ENCODE data around the gene HHLA2.

The HHLA2 gene

DNA sequence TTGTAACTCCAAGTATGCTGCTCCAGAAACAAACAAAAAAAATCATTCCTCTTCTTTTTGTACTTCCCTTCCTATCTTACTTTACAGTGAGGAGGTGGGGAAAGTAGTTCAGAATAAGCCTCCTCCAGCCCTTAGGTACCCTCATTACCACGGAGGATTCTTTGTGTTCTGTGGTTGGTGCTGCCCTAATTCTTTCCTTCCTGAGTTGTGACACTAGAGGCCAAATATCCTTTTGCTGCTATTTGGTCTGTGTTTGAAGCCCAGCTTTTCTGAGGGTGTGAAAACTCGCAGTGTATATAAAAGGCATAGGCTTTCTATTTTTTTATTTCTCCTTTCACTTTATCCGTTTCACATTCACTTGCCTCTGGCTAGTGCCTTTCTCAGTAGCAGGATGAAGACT, 98.2 kb downstream of the HHLA2 start:
- DNase-seq = no peak

DNA sequence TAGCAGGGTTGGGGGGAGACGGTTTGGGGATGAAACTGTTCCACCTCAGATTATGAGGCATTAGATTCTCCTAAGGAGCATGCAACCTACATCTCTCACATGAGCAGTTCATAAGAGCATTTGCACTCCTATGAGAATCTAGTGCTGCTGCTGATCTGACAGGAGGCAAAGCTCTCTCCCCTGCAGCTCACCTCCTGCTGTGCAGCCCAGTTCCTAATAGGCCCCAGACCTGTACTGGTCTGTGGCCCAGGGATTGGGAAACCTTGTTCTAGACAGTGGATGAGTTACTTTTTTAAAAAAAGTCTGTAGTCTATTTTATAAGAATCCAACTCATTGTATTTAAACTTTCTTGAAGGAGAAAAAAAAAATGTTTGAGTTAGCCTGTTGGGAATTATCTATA, 100.0 kb downstream of the HHLA2 start:
- no peak for DNase-seq

DNA sequence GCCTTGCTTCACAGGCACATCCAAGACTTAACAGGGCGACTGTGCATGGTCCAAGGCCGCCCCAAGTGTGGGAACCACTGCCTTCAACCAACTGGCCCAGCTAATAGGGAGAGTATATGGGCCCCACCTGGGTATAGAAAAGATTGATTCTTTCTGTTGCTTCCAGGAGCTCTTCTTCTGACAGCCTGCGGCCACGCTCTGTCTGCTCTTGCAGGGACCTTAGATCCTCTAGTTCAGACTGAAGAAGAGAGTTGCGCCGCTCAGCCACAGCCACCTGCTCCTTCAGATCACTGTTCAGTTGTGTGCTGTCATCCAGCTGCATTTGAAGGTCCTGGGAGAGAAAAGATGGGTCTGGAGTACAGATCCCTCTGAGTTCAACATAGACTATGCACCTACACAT, 102.2 kb downstream of the HHLA2 start:
- no peak for DNase-seq

DNA sequence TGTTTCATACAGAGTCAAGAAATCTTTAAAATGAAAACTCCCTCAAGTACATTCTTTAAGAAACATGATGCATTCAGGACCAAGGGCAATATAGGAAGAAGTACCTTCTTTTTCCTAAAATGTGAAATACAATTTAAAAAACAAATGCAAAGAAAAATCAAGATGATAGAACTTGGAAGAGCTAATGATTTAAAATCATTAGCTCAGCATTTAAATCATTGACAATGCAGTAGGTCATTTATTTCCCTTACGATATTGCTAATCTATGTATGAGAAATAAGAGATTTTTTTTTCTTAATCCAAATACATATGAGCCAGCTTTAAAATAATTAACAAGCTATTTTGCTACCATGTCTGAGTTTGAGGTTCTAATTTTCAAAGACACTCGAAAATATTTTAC, 105.5 kb downstream of the HHLA2 start:
- DNase-seq = no peak

DNA sequence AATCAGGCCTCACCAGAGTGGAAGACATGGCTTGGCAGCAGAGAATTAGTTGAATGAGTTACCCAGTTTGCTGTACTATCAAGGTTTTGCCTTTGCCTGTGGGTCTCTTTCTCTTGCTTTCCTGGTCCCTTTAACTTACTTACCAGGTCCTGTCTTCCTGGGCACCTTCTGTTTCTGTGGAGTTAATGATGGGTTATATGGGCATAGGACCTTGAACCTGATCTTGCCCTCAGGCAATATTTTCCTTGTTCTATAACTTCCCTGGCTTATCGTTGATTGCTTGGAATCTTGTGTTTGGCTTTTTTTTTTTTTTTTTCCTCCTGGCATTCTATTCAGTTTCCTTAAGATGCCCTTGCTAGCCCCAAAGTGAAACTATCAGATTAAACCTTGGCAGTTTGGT, 106.8 kb downstream of the HHLA2 start:
- DNase-seq = no peak

DNA sequence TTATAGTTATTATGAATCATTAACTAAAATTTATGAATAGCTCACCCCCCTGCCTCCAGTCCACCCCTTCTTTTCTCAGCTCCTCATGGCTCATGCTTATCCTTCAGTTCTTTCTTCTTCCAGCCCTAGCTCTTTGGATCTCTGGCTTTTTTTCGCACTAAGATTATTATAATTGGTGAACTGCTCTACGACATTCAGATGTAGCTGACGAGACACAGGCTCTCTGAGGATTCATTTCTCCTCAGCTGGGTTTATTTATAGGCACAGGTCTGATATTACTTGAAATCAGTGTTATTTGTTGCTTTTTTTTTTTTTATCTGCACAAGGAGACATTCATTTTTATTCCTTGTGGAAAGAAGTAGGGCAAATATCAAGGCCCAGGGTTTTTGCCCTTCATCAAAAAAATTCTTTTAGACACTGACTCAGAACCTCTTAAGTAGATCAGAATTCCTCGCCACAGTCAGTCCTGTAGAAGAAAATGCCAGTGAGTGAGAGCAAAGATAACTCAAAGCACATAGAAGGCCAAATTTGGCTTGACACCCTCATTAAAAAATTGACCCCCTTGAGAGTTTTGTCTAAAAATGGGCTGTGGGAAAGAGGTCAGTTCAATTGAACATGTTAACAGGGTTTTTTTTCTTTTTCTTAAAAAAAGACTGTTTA, 107.5 kb downstream of the HHLA2 start:
- DNase-seq = no peak

DNA sequence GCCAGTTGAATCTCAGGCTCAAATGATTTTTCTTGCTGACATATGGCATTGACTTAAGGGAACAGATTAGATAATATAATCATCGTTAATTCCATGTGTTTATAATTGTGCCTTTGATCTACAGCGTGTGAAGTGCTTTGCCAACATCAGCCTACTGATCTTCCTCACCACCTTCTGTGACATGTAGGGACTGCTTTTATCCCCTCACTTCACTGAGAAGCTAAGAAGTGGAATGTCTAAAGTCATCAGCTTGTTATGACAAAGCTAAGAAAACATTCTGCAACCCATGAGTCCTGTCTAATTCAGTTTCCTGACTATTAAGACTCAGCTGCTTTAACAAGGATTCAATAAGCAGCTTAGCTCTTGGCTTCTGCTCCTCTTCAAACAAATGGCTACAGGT, 108.0 kb downstream of the HHLA2 start:
- no peak for DNase-seq

DNA sequence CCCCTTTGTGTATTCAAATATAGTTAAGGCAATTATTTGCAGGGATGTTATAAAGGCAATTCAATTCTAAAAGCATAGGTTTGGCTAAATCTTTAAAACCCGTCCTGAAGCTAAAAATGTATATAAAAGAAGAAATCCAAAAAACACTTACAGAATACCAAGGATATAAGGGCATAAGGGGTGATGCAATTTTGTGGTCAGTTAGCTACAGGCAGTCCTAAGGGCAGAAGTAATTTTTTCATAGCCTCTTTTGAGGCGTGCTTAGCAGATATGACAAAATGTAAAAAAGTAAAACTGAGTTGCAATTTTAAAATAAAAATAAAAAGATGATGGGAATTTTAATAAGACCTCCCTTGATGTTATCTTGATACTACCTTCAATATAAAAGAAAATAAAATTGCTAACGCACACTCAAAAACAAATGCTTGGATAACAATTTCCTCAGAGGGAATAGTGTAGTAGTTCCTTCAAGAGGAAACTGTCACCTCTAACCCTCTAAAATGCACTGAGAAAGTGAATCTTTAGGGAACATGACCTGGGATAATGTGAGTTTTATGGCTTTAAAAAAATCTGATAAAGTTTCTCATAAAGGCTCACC, 109.8 kb downstream of the HHLA2 start:
- DNase-seq = no peak

DNA sequence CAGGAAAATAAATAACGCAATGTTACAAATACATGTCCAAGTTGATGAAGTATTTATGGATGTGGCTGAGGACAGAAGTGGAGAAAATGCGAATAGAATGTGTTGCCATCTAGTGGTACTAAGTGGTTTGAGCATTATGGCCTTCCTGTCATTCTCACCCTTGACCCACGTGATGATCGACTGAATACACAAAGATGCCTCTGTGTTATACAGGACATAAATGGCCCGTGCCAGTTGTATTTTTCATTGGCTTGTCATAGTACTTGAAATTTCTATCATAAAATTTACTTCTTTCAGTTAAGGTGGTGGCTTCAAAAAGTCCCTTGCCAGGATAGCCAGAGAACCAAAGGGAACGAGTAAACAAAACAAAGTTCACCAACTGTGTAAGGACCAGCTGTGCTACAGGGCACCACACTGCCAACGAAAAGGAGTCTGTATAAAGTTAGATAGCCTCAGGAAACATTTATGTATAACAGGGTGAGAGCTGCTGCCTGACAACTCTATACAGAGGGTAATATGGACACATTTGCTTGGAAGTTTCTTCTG, 110.4 kb downstream of the HHLA2 start:
- DNase-seq = peak; percentile 79

DNA sequence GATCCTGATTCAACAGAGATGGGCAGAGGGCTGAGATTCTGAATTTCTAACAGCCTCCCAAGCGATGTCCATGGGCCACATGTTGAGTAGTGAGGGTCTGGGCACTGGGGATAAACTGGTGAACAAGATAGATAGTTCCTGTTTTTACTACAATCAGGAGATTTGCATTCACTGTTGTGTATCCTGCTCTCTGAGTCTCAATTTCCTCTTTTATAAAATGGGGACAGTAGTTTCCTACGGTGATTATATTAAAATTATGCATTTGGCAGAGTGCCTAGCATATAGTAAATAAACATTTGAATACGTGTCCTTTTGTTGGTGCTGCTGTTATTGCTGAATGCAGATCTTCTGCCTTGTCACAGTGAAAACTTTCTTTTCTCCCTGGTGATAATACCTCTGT, 111.5 kb downstream of the HHLA2 start:
- peak; percentile 50 for DNase-seq

DNA sequence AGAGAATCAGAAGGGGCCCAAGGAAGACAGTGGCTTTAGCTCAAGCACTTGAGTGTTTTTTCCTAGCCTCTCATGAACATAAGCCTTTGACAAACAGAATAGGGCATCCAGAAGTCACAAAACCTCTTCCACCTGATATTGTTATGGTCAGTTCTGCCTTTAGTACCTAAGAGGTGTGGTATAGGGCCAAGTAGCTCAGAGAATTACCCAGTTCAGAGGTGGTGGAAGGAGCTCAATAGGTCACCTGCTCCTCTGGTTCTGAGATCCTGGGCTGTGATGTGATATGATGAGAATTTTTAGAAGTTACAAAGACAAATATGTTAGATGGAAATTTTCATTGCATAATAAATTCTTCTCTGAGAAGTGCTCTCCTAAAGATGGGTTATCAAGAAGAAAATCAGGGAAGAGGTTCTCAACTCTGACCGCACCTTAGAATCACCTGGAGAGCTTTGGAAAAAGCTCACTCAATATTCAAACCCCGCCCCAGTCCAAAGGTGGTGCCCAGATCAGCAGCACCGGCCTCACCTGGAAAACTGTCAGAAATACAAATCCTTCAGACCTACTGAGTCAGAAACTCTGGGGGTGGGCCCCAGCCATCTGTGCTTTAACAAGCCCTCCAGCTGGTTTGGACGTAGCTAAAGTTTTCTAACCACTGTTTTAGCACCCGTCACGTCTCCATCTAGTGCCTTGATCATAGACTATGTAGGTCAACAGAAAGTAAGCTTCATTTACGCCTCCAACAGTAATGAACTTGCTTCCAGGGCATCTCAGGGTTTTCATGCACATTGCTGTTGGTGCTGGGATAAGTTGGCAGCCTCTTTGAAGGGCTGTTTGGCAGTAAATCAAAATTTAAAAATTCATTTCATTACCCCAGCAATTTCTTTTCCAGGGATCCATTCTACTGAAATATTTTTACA, 112.8 kb downstream of the HHLA2 start:
- no peak for DNase-seq

DNA sequence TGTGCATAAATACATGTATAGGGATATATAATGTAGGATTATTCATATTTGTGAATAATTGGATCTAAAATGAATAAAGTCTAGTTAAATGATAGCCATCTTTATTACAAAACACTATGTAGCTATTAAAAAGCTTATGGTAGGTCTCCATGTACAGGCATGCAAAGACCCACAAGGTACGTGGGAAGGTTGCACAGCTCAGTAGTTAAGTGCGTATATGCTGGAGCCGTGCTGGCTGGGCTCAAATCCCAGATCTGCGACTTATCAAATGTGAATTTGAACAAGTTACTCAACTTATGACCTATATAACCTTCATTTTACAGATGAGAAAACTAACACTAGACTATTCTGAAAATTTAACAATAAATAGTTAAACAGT, 113.4 kb downstream of the HHLA2 start:
- no peak for DNase-seq

DNA sequence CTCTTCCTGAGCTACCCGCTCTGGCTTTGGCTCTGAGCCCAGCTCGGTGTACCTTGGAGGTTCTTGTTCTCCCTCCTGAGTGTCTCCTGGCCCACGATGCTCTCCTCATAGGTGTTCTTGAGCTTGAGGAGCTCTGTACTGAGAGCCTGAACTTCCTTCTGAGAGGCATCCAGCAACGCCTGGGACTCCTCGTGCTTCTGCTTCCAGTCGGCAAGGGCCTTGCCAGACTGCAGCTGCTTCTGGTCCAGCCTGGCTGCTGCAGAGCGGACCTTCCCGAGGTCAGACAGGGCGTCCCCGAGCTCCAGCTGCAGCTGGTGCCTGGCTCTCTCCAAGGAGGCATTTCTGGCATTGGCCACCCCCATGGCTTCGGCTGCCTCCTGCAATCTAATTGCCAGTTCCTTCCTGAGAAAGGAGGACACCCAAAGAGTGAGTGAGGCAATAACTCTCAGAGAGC, 114.2 kb downstream of the HHLA2 start:
- DNase-seq = no peak

DNA sequence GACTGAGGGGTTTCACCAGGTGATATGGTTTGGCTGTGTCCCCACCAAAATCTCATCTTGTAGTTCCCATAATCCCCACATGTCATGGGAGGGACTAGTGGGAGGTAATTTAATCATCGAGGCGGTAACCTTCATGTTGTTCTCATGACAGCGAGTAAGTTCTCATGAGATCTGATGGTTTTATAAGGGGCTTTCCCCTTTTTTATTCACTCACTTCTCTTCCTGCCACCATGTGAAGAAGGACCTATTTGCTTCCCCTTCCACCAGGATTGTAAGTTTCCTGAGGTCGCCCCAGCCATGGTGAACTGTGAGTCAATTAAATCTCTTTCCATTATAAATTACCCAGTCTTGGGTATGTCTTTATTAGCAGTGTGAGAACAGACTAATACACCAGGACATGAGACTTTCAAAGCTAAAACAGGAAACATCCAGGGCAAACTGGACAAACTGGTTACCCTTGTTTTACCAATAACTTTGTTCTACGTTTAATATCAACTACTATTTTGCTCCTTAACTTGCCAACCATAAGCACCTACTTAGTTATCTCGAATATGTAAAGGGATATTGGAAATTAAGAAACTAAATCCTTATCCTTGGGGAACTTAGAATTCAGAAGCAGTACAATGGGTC, 115.9 kb downstream of the HHLA2 start:
- no peak for DNase-seq

DNA sequence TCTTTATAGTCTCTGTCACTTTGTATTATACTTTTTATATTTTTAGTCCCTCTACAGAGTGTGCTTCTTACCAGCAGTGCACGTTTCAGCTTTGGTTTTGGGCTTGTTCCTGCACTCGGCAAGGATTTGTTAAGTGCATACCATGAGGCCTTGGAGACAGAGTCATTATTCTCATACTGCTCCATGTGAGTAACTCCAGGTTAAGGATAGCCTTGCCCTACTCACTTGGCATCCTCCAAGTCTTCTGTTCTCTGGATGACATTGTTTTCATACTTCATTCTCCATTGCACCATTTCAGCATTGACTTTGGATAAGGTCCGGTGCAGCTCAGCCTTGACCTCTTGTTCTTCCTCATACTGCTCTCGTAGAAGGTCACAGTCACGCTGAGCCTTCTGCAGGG, 117.7 kb downstream of the HHLA2 start:
- DNase-seq = no peak

DNA sequence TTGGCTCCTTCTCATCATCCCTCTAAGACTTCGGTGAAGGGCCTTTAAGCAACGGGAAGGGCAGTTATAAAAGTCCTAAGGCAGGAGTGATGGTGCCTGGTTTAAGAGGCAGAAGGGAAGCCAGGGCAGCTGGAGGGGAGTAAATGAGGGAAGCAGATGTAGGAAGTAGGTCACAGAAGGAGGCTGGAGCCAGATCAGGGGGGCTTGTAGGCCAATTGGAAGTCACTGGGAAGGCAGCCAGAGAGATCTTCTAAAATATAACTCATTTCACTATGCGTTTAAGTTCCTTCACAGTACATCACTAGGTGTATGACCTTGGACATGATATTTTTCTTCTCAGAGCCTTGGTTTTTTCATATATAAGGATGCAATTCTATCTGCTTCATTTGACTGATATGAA, 119.3 kb downstream of the HHLA2 start:
- no peak for DNase-seq

DNA sequence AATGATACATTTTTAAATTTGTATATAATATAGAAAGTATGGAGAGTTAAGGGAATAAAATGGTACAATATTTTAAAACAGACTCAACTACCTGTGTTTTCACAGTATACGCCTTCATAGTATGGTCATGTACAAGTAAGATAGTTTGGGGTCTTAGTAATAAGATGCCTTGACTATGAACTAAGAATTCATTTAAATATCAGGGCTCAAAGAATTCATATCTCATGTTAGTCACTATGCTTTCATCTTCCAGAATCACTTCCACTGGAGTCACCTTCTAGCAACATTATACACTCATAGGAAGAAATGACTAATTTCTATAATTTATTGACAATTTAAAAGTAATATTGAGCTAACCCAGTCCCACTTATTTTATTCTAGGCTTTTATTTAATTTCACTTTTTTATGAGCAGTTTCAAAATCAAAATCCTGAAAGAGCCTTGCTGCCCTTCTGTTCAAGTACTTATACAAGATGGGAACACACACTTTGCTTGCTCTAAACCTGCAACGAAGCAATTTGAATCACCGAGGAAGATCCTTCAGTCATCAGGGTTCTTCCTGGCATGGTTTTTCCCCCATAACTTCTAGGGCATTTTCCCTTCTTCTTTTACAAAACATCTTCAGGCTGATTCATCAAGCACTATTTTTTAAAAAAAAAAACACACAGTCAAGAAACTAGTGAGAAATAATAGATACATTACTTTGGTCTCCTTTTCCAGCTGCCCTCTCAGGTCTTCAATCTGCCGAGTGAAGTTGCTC, 119.9 kb downstream of the HHLA2 start:
- DNase-seq = no peak

DNA sequence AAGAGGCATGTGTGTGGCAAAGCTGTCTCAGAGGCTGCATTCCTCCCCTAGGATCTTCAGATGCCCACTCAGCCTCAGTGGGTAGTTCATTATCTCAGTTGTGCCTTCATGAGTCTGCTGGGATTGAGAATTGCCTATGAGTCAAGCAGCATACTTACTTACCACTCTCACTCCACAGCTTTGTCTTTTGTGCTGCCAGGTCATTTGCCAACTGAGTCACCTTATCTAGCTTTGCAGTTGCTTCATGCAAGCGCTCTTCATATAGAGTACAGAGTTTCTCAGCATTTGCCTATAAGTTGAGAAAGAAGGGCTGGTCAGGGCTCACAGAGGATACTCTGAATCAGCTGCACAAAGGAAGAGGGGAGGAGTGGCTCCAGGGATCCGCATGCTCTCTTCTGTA, 124.6 kb downstream of the HHLA2 start:
- DNase-seq = no peak

Data from NCI-H1436 (cell line).